OCI-M2 (cell line): ENCODE measurements around the gene RASSF8.
"Not testable (repeated sequence)": the region's sequence is repeated elsewhere in the genome, so short reads cannot be mapped to it uniquely, and the experiment has no call there.

Experiments used
- DNase-seq: peaks from one replicate; lab custom pipeline; 2025; ENCODE audit not compliant: unreplicated experiment; lab: John Stamatoyannopoulos, UW

Gene RASSF8

DNA sequence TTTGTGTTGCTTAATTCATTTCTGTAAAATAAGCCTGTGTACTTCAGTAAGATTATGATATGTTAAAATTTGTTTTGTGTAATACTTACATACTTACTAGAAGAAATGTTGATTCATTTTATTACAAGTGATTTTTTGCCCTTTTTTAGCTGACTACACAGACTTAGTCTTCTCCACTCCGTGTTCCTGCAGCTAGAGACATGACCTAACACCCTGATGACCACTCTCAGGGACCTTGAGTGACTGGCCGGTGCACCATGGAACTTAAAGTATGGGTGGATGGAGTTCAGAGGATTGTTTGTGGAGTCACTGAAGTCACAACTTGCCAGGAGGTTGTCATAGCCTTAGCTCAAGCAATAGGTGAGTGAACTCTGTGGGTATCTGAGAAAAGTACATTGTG is 96.6 kb downstream of the RASSF8 start:
- DNase-seq: no peak

DNA sequence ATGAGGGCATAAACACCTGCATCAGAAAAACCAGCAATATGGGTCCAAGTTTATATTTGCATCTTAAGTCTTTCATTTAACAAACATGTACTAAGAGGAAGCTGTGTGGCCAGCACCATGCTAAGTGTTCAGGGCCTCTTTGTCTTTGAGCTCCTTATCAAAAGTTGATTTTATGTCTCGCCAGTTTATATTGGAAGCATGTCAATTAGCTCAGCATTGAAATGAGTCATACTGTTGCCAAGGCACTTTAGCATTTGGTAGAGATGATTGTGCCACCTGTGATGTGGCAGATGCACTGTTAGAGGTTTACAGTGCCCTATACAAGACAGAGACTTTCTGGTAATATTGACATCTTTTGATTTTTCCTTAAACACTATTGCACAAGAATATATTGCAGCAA is 97.9 kb downstream of the RASSF8 start:
- no peak for DNase-seq

DNA sequence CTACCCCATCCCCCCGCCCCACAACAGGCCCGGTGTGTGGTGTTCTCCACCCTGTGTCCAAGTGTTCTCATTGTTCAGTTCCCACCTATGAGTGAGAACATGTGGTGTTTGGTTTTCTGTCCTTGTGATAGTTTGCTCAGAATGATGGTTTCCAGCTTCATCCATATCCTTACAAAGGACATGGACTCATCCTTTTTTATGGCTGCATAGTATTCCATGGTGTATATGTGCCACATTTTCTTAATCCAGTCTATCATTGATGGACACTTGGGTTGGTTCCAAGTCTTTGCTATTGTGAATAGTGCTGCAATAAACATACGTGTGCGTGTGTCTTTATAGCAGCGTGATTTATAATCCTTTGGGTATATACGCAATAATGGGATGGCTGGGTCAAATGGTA is 98.8 kb downstream of the RASSF8 start:
- not testable (repeated sequence) for DNase-seq

DNA sequence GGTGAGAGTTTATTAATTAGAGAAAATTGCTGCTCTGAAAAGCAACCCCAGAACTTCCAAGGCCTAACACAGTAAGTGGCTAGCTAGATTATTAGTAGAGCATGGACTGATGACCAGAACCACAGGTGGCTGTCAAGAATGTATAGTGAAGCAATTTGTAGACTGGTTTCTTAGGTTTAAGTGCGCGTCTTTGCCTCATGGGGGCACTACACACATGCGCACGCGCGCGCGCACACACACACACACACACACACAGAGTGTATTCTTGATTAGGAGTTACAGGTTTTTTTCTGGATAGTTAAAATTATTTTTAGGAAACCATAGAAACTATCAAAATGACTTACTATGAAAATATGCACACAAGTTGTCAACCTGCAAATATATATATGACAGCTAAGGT is 99.8 kb downstream of the RASSF8 start:
- no peak for DNase-seq

DNA sequence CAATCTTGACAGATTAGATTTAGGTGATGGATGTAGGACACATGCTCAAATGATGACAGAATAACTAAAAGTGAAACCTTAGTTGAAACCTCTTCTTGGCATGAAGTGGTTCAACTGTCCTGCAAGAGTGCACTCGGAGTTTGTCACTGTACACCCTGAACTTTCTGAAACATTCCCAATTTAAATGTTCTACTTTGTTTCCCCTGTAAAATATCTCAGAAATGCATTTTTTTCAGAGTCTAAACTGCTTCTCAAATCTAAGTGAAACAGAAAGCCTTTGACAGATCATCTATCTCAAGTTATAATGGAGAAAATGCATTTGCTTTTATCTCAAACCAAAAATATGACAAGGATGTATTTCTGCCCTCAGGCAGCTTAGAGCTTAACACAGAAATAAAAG is 100.3 kb downstream of the RASSF8 start:
- DNase-seq: no peak

DNA sequence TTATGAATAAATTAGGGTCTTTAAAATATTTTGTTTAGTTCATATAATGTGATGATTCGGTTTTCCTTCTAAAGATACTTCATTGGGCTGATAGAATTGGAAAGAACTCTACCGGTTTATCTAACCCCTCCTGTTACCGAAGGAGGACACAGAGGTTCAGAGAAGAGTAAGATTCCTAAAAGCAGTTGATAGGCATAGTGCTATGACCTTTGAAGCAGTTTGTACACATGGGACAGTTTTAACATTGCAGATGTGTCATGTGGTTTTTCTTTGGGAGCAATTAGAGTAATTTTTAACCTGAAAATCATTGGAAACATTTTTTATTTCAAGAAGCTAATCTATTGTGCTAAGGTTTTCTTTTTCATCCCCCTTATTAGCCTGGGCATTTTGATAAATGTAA is 103.5 kb downstream of the RASSF8 start:
- DNase-seq: no peak

DNA sequence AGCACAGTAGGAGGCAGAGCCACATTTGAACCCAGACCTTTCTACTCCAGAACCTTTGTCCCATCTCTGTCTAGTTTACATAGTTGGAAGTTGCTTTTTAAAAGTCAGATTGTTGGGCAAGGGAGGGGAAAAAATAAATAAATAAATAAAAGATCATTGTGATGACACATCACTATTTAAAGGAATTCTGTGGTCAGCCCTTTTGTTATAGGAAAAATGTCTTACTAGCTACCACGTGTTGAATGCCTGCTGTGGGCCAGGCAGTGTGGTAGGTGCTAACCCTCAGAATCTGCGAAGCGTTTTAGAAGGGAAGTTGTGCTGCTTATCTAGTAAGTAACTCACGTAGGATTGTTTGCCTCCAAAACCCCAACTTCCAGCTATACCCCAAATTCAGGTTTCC is 104.1 kb downstream of the RASSF8 start:
- no peak for DNase-seq

DNA sequence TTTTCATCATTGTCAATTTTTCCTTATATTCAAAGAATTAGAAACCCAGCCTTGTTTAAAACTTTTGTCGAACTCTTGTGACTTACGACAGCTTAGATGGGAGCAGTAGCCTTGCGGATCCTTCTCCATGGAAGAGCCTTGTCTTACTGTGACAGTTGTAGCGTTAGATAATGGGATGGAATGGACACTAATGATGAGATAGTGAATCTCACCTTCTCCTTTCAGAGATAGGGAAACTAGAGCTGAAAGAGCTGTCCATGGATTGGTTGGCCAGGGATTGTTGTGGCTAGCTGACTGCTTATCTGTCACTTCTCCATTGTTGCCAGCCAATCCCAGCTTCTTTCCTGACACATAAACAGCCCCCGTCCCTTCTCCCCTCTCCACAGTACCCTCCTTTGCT is 107.0 kb downstream of the RASSF8 start:
- no peak for DNase-seq

DNA sequence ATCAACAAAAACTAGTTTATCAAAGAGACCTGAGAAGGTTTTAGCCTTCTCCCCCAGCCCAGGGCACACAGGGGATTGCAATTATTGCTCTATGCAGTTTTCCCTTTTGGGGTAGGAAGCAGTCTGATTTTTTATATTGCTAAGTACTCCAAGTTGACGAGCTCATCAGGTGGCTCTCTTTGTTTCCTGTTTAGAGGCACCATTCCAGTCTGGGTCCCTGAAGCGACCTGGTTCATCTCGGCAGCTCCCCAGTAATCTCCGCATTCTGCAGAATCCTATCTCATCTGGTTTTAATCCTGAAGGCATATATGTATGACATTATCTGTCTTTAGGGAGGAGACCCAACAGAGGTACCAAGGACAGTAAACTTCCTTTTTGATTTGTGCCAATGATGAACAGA is 110.0 kb downstream of the RASSF8 start:
- no peak for DNase-seq

DNA sequence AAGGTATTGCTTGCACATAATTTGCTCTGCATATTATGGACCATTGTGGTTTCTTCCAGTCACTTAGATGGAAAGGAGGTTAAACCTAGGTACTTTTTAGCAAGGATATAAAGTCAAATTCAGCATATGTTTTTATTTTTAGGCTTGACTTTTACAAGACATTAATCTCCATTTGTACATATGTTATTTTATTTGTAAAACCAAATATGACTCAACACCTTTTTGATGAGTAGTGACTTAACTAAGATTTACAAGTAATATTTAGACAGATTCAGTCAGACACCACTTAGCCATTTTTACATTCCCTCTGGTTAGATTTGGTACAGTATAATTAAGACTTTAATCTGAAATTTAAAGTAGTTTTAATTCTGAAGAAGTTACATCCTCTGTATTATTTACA is 111.3 kb downstream of the RASSF8 start:
- DNase-seq: no peak

DNA sequence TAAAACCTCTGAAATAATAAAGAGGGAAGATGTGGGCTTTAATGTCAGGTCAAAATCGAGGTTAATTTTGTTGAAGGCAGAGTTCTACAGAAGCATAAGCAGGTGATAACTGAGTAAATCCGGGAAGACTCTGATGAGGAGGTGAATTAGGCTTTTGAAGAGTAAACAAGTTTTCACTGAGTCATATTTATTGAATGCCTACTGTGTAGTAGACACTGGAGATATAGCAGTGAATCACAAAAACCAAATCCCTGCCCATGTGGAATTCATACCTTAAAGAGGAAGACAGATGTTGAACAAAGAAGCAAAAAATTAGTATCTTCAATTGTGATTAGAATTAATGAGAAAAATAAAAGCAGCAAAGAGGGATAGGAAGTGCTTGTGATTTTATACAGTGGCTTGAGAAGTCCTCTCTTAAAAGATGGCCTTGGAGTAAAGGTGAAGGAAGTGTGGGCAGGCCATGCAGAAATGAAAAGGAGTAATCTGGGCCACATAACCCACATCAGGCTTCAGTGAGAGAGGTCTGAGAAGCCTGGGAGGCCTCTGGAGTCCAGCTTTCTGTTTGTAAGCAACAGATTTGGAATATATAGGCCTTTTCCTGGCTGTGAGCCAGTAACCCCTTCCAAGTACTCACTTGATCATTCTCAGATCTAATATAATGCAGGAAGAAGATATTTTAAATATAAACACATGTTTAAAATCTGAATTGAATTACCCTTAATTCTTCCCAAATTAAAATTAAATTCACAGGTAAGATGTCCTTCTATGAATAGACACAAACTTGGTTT is 119.6 kb downstream of the RASSF8 start:
- DNase-seq: no peak

DNA sequence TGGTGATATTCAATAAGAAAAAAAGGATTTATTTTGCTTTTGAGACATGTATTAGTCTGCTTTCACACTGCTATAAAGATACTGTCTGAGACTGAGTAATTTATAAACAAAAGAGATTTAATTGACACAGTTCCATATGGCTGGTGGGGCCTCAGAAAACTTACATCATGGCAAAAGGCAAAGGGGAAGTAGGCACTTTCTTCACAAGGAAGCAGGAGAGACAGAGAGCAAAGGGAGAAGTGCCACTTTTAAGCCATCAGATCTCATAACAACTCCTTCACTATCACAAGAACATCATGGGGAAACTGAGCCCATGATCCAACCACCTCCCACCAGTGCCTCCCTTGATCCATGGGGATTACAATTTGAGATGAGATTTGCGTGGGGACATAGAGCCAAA is 122.4 kb downstream of the RASSF8 start:
- no peak for DNase-seq

DNA sequence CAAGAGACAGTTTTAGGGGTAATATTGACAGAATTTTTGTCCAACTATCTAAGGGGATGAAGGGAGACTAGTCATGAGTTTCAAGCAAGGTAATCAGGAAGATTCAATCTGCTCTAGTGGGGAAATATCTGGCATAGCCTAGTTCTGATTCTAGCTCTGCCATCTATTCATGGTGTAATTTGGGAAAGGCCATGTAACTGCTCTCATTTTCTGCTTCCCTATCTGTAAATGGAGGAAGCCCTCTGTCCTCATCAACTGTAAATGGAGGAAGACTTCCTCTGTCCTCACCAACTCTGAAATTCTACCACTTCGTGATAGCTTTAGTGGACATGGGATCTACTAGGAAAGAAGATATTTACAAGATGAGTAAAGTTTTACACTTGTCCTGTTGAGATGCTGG is 128.5 kb downstream of the RASSF8 start:
- no peak for DNase-seq

DNA sequence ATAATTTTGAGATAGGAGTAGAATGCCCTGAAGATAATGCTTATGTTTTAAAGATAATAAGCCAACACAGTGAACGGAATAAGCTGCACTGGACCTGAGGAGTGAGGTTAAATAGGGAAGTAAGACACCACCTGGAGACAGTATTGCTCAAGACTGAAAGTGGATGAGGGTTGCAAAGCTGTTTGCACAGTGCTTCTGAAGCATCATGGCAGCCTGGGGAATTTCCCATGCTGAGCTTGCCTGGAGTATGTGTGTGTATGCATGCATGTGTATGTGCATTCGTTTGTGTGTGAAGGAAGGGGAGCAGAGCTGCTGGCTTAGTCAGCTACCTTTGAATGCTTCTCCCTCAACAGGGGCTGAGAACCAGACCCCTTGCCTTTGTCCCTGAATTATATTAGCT is 130.5 kb downstream of the RASSF8 start:
- DNase-seq: no peak

DNA sequence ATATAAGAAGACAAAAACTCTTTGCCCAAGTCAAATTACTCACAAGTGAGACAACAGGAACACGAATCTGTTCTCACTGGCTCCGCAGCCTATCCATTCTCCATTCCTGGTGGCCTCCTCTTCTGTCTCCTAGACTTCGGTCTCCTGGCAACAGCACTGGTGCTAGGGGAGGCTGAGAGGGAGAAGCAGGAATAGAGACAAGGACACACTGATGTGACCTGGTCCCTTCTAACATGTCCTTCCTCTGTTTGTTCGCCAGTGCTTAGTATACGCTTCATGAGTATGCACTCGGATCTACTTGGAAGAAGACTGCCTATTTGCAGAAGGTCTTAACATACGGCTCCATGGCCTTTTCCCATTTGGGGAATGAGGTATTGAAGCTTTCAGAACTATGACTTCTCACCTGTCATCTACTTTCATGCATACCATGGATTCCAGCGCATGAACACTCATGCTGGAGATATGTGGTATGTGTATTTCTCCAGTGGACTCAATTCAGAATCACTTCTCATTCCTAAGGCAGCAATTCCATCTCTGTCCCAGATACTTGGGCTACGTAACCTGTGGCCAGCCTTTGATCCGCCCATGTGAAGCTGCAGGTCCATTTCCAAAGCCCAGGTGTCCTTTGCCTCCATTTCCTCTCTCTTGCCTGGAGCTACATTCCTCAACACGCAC is 132.5 kb downstream of the RASSF8 start:
- DNase-seq: no peak

DNA sequence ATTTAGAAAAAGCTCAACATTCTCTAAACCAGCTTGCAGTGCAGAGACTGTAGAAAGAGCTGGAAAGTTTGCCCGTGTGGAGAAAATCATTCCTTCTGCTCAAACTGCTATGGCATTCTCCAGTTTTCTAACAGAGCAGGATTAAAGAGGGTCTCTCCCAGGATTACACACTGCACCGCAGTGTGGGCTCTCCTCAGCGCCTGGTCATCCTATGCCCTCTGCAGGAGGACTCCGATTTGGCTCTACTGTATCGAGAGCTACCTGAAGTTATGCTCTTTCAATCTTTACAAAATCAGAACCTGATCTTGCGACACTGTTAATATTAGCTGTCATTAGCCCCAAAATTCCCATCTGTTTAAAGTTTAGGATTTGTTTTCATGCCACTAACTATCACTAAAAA is 133.3 kb downstream of the RASSF8 start:
- DNase-seq: no peak

DNA sequence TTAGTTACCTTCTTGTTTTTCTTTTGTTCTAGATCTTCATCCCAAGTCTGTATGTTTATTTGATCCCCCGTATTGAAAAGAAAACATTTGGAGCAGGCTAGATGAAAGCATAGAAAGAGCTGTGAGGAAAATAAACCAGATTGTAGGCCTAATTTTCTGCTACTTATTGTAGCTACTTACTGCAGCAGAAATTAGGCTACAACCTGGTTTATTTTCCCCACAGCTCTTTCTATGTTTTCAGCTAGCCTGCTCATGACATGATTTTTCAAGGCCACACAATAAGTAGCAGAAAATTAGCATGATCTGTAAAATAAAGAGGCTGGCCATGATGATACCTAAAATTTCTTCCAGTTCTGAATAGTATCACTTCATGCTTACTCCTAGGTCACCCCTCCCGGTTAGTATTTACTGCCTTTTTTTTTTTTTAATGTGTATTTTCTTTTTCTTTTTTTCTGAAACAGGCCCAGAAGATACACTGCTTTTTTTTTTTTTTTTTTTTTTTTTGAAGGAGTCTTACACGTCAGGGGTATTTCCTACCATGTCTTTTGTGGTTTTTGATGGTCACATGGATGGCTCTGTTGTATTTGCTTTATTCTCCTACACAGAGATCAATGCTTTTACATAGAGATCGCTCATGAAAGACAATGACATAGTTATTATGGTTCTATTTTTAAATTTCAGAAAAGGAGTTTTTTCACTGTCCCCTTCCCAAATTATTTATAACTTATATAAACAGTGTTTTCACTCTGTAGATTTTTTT is 134.0 kb downstream of the RASSF8 start:
- no peak for DNase-seq

DNA sequence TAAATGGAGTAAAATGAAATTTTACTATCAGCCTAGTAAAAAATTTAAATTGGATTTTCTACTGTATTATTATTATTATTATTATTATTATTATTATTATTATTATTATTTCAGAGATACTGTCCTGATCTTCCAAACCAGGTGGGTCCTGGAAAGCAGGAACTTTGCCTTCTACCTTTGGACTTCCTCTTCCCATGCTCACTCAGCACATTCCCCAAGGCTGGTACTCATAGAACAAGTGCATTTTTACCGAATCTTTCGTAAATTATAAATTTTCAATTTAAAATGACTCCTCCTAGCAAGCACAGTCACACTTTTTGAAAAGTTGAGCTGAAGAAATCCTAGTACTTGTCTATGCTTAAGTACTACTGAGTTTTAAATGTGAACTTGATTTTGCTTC is 136.7 kb downstream of the RASSF8 start:
- DNase-seq: no peak

DNA sequence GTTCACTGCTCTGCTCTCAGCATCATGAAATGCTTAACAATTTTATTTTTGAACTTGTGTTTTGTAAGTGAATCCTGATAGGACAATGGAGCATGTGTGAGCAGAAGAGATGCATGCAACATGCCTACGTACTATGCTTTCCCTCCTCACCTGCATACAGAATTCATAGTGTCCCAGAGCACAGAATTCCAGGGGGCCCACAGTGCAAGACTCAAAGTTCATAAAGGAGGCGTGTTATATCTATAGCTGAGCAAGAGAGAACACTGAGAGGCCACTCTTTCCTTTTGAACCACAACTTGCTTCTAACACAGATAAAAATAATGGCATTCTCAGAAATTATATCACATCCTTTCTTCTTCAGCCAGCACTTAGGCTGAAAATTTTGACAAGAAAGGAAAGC is 137.6 kb downstream of the RASSF8 start:
- DNase-seq: no peak

DNA sequence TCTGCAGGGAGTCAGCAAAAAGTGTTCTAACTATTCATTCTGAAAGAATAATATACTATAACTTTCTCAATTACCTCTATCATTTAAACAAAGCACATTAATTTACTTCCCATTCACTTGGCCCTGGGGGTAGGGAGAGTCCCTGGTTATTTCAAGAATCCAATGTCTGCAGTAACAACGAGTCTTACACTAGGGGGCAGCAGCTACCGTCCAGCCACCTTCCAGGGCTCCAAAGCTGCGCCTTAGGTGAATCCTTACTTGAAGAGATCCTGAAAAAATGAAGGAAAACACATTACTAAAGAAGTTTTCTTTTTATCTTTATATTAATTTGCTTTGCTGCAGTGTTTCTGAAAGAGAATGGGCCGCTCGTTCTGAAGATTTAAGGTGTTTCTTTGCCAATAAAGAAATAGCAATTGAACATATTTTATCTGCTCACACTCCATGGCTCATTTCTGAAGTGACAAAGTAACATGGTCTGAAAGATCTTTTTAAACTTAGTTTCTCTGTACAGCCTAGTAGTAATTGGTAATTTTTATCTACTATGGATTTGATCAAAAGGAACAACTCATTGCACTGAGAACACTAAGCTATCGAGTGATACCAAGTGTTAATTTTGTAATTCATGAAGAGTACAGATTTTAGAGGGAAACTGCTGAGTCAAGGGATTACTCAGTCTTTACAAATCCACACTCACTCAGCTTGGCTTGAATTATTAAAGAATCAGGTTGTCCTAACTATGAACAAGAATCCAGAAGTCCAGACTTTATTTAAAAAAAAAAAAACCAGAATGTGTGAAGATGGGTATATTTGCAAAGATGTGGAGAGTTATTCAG is 138.8 kb downstream of the RASSF8 start:
- DNase-seq: no peak

DNA sequence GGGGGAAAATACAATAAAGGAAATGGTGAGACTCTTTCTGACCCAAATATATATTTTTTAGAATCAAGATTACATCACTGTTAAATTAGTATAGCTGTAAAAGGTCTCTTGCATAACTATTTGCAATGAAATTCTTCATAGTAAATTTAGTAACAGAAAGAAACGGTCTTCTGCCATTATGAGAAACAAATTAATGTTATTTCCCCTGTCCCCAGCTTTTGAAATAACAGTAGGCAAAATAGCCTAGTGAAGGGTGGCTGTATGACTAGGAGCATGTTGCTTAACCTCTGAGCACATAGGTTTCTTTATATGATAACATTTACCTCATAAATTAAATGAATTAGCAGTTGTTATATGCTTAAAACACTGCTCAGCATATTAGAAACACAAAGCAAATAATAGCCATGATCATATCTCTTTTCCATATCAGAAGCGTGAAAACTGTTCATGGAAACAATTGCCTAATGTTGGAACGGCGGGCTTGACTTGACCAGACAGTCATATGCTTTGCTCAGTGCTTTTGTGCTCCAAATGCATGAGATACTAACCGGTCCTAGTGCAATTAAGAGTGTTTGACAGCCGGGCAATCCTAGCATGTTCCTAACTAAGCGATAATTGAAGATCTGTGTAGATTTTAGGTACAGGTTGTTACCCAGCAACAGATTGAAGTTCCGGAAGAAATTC is 142.3 kb downstream of the RASSF8 start:
- DNase-seq: no peak
